GM12878 (cell line): ENCODE results near the gene IRGC. TPM values are rescaled to one million over a fixed set of nuclear protein-coding genes. Genes with fewer than 3 reads are reported as not detected.

Experiments used
- ATAC-seq: fragments of 200-7000 bp; cut with Tn5 transposase; 3 replicates; pipeline ENCODE4 v1.9.1; 2020; ENCODE audit warnings: mild to moderate bottlenecking, moderate library complexity
- BruUV-seq: library from RNA; stranded (reverse); fragments of 400-500 nt; replicated peaks from 2 replicates; lab custom pipeline; 2021; lab: Mats Ljungman, UMichigan
- CTCF ChIA-PET: fragments of 300-600 bp; sonication (Branson Sonifier 250); formaldehyde crosslinking; extraction: SDS; loops from one replicate; lab custom pipeline; 2021; ENCODE audit warnings: inconsistent platforms; lab: Yijun Ruan, JAX
- POLR2A ChIA-PET: fragments of 350-600 bp; formaldehyde crosslinking; extraction: SDS; loops from one replicate; lab custom pipeline; 2021; ENCODE audit warnings: inconsistent platforms; lab: Charles Lee
- RAD21 ChIA-PET: fragments of 300-600 bp; sonication (Branson Sonifier 250); formaldehyde crosslinking; loops from one replicate; lab custom pipeline; 2023; ENCODE audit warnings: antibody characterized with exemption; ENCODE audit not compliant: unreplicated experiment; lab: Charles Lee
- SMC1A ChIA-PET: fragments of 300-600 bp; sonication (Branson Sonifier 250); formaldehyde crosslinking; loops from one replicate; lab custom pipeline; 2023; ENCODE audit not compliant: unreplicated experiment, uncharacterized antibody; lab: Charles Lee
- DNase-seq: peaks from one replicate; pipeline ENCODE4 v3.0.0-alpha.2; 2011; ENCODE audit warnings: low read depth, low spot score
- FAIRE-seq: peaks from 3 replicates; lab custom pipeline; 2011; peaks lifted over from hg19 to GRCh38; lab: Jason Lieb, UNC
- H2AFZ ChIP-seq: 2 replicates; pipeline ENCODE4 v1.6.0; 2011; ENCODE audit warnings: low read depth, low read length, control low read depth; ENCODE audit not compliant: control insufficient read depth
- H3K27ac ChIP-seq: 2 replicates; pipeline ENCODE4 v1.5.1; 2011; ENCODE audit warnings: control low read depth; ENCODE audit not compliant: control insufficient read depth, insufficient read depth
- H3K27me3 ChIP-seq, 2 experiments: replicated peaks in 1 of 2; 2 replicates each; pipeline versions ENCODE4 v1.6.0 to v1.6.1; 2011; ENCODE audit warnings: low read length in 1 of 2; ENCODE audit not compliant: control insufficient read depth in 2 of 2, insufficient read depth in 2 of 2
- H3K36me3 ChIP-seq, 2 experiments: 2 replicates each; pipeline ENCODE4 v1.5.1; 2011; ENCODE audit warnings: low read length in 1 of 2; ENCODE audit not compliant: control insufficient read depth in 2 of 2, insufficient read depth in 2 of 2
- H3K4me1 ChIP-seq: 2 replicates; pipeline ENCODE4 v1.6.1; 2011; ENCODE audit warnings: mild to moderate bottlenecking, low read length, moderate library complexity, mixed read lengths; ENCODE audit not compliant: control insufficient read depth, insufficient read depth
- H3K4me2 ChIP-seq: 2 replicates; pipeline ENCODE4 v1.6.0; 2011; ENCODE audit warnings: control low read depth; ENCODE audit not compliant: control insufficient read depth, insufficient read depth
- H3K4me3 ChIP-seq: fragments of 200-600 bp; sonication (generic); 2 replicates; pipeline ENCODE4 v1.5.1; 2016
- H3K79me2 ChIP-seq: 2 replicates; pipeline ENCODE4 v1.6.0; 2011; ENCODE audit warnings: low read length; ENCODE audit not compliant: control insufficient read depth, insufficient read depth
- H3K9ac ChIP-seq: 2 replicates; pipeline ENCODE4 v1.8.0; 2011; ENCODE audit warnings: low read length, control low read depth, mixed read lengths; ENCODE audit not compliant: control insufficient read depth, insufficient read depth
- H3K9me3 ChIP-seq: replicated peaks from 3 replicates; pipeline ENCODE4 v1.5.1; 2011; ENCODE audit warnings: mild to moderate bottlenecking, low read length; ENCODE audit not compliant: control insufficient read depth, insufficient read depth
- H4K20me1 ChIP-seq: 2 replicates; pipeline ENCODE4 v1.6.0; 2011; ENCODE audit not compliant: control insufficient read depth, insufficient read depth
- CBFB ChIP-seq: IDR thresholded peaks from 2 replicates; pipeline ENCODE4 v1.6.1; 2016; ENCODE audit warnings: antibody characterized with exemption, low read depth
- E2F4 ChIP-seq: IDR thresholded peaks from 2 replicates; pipeline ENCODE4 v1.6.1; 2012; ENCODE audit warnings: low read depth, low read length, improper control_type of control experiment
- EZH2 ChIP-seq: IDR thresholded peaks from 2 replicates; pipeline ENCODE4 v1.6.1; 2012; ENCODE audit warnings: low read depth, mild to moderate bottlenecking, control low read depth, inconsistent platforms, low read length, borderline replicate concordance; ENCODE audit not compliant: control insufficient read depth
- FOXK2 ChIP-seq: fragments of 450-650 bp; IDR thresholded peaks from 2 replicates; pipeline ENCODE4 v1.6.1; 2017; ENCODE audit warnings: mild to moderate bottlenecking, moderate library complexity
- GABPA ChIP-seq: IDR thresholded peaks from 2 replicates; pipeline ENCODE4 v1.6.1; 2014; ENCODE audit warnings: antibody characterized with exemption, low read depth, mild to moderate bottlenecking, inconsistent platforms
- GATAD2B ChIP-seq: fragments of 450-650 bp; conservative IDR thresholded peaks from 2 replicates; pipeline ENCODE4 v1.6.1; 2017; ENCODE audit warnings: low read depth, mild to moderate bottlenecking, moderate library complexity
- HDAC2 ChIP-seq: fragments of 200-600 bp; sonication (generic); IDR thresholded peaks from 2 replicates; pipeline ENCODE4 v1.6.1; 2017
- HSF1 ChIP-seq: fragments of 150-350 bp; IDR thresholded peaks from 2 replicates; pipeline ENCODE4 v1.6.1; 2014; ENCODE audit warnings: mild to moderate bottlenecking, low read depth, low read length
- IKZF2 ChIP-seq, 2 experiments: fragments of 450-650 bp; IDR thresholded peaks; 2 replicates each; pipeline ENCODE4 v1.6.1; 2017; ENCODE audit warnings: mild to moderate bottlenecking in 2 of 2, moderate library complexity in 2 of 2
- JUNB ChIP-seq: IDR thresholded peaks from 2 replicates; pipeline ENCODE4 v1.6.1; 2016; ENCODE audit warnings: antibody characterized with exemption, mild to moderate bottlenecking
- KAT2A ChIP-seq: conservative IDR thresholded peaks from 2 replicates; pipeline ENCODE4 v1.6.1; 2011; ENCODE audit warnings: low read depth, low read length; ENCODE audit not compliant: control insufficient read depth
- MXI1 ChIP-seq: fragments of 150-350 bp; IDR thresholded peaks from 2 replicates; pipeline ENCODE4 v1.6.1; 2011; ENCODE audit warnings: low read depth, mild to moderate bottlenecking, inconsistent platforms, low read length, improper control_type of control experiment
- PML ChIP-seq: IDR thresholded peaks from 2 replicates; pipeline ENCODE4 v1.6.1; 2012; ENCODE audit warnings: low read length, inconsistent platforms
- RCOR1 ChIP-seq: conservative IDR thresholded peaks from 2 replicates; pipeline ENCODE4 v1.6.1; 2012; ENCODE audit warnings: low read depth, low read length, improper control_type of control experiment
- SMAD5 ChIP-seq: IDR thresholded peaks from 2 replicates; pipeline ENCODE4 v1.6.1; 2016; ENCODE audit warnings: antibody characterized with exemption, low read depth
- TARDBP ChIP-seq: IDR thresholded peaks from 2 replicates; pipeline ENCODE4 v1.6.1; 2016; ENCODE audit warnings: borderline replicate concordance
- ZNF207 ChIP-seq: fragments of 450-650 bp; IDR thresholded peaks from 2 replicates; pipeline ENCODE4 v1.6.1; 2014; ENCODE audit warnings: antibody characterized with exemption, mild to moderate bottlenecking, borderline replicate concordance
- WGBS: methylation state at CpG from one replicate; pipeline ENCODE4 v1.1.6; 2016; ENCODE audit warnings: low lambda C conversion rate; ENCODE audit not compliant: insufficient replicate concordance, insufficient coverage; ENCODE audit errors: missing lambda C conversion rate; 5-methylcytosine and 5-hydroxymethylcytosine counted together
- in situ Hi-C: fragments of 300-500 bp; cut with MboI; formaldehyde crosslinking; loops from 9 replicates; pipeline ENCODE4 v1.14.3; 2018; ENCODE audit warnings: mixed read lengths
- intact Hi-C: fragments of 100-400 bp; cut with micrococcal nuclease; formaldehyde crosslinking; loops from one replicate; pipeline ENCODE4 v1.14.2; 2022; ENCODE audit not compliant: unreplicated experiment
- polyA plus RNA-seq, 11 experiments: library from polyadenylated mRNA; depleted of rRNA in 4 of 11; unstranded in 6 of 11; stranded (reverse) in 5 of 11; fragments of >200 nt; fragmentation: Nextera tagmentation in 4 of 11; fragmentation: Illumina TruSeq in 1 of 11; extraction: Ambion mirVana in 4 of 11; extraction: Trizol in 1 of 11; gene quantifications; 1 replicate in 1 of 11; 2 replicates in 10 of 11; pipeline versions ENCODE4 v1.2.1 to v1.2.3, GENCODE V29; 2011 to 2016; ENCODE audit warnings: inconsistent platforms in 2 of 11, missing spikeins in 2 of 11, low read depth in 1 of 11
- total RNA-seq, 4 experiments: library from RNA; depleted of rRNA in 3 of 4; stranded (reverse); fragments of >200 nt in 3 of 4; fragmentation: Illumina TruSeq in 1 of 4; extraction: Trizol in 1 of 4; gene quantifications; 2 replicates each; pipeline versions ENCODE4 v1.2.1 to v1.2.3, GENCODE V29; 2013 to 2021

Gene IRGC
- total and polyA plus RNA-seq, 10 of the 15 experiments (the other 5 are each of a cell fraction or from before 2014, with no cell fraction given) = 0.04 TPM; not detected in 9

GRCh38 chr19:43697295-43697694, 18.6 kb upstream of the IRGC start:
- CTCF ChIA-PET = no interaction called here
- ATAC-seq (no peak), FAIRE-seq (no peak), DNase-seq (no peak)
- Histone ChIP-seq H3K4me1 (peaks cover 13% of the 10 kb centered on the region), H4K20me1 (no peaks in the 10 kb centered on the region), H3K36me3 (no peaks in the 10 kb centered on the region), H3K27me3 (no peaks in the 10 kb centered on the region; a peak in 1 of 4 replicates), H3K79me2 (no peaks in the 10 kb centered on the region), H3K9me3 (peaks cover 2% of the 10 kb centered on the region; the same call in 1 of the 3 replicates), H3K9ac (no peak overlapping the region), H2AFZ (no peak overlapping the region), H3K4me2 (no peak overlapping the region), H3K4me3 (no peak overlapping the region), H3K27ac (no peak overlapping the region)
- POLR2A ChIA-PET = no interaction called here
- SMC1A ChIA-PET = no interaction called here
- in situ Hi-C loops = no loop called here
- RAD21 ChIA-PET = no interaction called here
- 42% methylated on average over 5 of the region's 5 CpGs for WGBS
- no TSS peak for BruUV-seq
- TF ChIP-seq RCOR1 = no peak
- TF ChIP-seq IKZF2 (IDR thresholded peaks at IDR 0.05) = no peak
- TF ChIP-seq HSF1 = no peak
- TF ChIP-seq FOXK2 = no peak
- no peak for TF ChIP-seq JUNB
- no peak for TF ChIP-seq KAT2A
- no peak for TF ChIP-seq CBFB
- no peak for TF ChIP-seq HDAC2
- no peak for TF ChIP-seq GABPA
- TF ChIP-seq EZH2 = no peak
- TF ChIP-seq ZNF207 = no peak
- TF ChIP-seq E2F4 = no peak
- no peak for TF ChIP-seq MXI1
- no peak for TF ChIP-seq SMAD5
- no peak for TF ChIP-seq GATAD2B
- no peak for TF ChIP-seq PML
- TF ChIP-seq TARDBP = no peak
- intact Hi-C loops = no loop called here
